ENCODE measurements around the gene ANXA3.

ANXA3 gene

DNA sequence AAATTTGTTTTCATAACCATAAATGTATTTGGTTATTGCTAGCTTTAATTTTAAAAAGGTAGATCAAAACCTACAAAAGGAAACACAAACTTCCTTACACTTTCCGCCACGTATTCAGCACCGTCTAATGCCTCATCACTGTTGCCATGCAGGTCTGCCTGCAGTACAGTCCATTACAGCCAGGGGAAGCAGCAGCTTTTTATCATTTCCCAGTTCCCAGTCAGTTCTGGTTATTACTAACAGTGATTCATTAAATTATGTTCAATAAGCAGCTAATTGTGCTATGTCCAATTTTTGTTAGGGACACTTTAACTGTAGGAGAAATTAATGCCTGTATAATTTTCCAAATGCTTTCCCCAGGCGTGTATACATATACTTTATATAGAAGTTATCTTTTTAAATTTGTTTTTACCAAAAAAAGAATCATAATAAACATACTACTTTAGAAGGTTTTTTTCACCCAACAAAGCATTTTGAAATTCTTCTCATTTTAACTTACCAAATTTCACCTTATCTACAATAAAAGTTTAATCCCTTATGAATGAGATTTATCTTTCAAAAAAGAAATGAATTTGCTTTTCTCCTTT is 93.3 kb downstream of the ANXA3 start:
- peak; percentile 38 for DNase-seq (ENCODE audit: low spot score)

DNA sequence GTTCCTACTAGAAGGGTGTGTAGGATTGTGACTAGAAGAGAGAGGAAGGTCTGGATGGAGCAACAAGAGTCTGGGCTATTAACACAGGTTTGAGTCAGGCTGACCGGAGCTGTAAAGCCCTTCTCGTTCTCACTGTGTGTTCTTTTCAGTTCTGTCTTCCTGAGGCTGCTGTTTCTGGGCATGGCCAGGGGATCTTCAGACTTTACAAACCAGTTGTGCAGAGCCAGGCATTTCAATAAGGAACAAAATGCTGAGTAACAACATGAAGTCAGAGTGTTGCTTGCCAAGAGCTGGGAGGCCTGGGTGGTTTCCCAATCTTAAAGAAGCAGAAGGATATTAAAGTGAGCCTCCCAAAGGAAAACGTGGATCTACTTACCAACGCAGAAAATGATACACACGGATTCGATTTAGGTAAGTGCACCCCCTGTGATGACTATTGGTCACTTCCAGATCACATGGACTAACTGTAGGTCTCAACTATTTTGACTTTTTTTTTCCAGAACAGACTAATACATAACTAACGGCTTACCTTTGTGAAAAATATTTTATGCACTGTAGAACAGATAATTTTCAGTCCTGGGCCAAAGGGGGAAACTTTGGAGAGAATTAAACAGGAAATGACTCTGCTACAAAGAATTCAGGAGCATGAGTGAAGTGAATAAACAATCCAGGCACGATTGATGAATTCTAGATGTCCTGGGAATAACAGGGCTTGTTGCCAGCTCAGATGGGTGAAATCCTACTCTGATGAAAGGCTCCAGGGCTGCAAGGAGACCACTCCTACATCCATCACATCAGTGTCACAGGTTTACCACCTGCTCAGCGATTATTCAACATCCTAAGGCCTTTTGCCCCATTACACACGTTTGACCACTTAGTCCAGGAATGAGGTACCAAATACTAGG is 94.5 kb downstream of the ANXA3 start:
- DNase-seq (ENCODE audit: low spot score): no peak

DNA sequence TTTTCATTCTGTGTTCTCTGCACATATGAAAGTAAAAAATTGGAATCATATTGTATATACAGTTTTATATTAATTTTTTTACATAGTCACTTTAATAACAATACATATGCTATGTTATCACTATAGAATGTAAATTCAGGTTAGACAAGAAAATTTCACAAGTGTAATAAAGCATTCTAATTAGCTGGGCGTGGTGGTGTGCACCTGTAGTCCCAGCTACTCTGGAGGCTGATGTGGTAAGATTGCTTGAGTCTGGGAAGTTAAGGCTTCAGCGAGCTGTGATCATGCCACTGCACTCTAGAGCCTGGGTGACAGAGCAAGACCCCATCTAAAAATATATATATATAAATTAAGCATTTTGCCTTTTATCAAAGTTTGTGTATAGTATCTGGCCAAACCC is 95.7 kb downstream of the ANXA3 start:
- DNase-seq (ENCODE audit: low spot score): no peak

DNA sequence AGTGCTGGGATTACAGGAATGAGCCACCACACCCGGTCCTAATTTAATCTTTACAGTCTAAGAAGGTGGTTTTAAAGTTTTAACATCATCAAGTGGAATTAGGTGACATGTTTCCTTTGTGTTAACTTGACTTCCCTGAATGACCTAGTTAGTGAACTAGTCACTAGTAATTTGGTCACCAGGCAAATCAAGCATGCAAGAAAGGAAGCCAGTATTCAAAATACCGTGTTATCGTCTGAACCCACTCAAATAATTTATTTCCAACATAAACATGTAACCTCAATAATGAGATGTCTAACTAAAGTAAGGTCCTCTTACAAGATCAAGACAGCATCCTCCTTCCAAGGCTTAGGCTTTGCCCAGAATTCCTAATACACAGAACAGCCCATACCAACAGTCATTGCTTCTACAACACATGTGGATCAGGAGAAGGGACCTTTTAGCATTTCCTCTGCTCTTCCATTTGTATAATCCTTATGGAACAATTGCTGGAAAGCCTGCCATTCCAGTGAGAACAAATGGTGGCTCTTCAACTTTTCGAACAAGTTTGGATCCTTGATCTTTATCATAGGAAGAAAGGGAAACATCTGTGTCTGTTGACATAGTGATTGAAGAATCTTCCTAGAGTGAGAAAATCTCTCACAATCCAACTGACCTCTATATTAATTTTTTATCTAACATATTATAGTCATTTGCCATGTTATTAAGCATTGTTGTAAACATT is 97.2 kb downstream of the ANXA3 start:
- no peak for DNase-seq (ENCODE audit: low spot score)

DNA sequence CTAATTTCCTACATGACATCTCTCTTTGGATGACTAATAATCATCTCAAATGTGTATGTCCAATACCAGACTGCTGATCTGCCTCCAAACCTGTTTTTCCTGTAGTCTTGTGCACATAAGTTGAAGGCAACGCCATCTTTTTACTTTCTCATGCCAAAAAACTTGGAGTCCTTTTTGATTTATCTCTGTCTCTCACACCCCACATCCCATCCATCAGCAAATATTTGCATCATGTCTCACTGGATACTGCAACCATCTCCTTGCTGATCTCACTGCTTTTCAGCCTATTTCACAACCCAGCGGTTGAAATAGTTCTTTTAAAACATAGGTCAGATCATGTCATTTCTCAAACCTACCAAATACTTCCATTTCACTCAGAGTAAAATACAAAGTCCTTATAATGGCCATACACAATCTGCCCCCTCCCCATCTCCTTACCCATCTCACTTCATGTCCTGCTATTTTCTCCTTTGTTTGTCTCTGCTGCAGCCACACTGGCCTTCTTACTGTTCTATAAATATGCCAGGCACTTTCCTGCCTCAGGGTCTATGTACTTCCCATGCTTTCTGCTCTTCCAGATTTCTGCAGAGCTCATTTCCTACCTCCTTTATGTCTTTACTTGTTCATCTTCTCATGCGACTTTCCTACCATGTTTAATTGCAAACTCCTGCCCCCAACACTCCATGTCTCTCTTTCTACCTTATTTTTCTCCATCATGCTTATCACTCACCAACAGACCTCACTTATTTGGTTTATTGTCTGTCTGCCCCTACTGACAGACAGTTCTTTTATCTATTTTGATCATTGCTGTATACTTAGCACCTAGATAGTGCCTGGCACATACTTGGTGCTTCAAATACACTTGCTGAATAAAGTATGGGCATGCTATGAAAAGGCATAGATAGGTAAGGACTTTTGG is 98.8 kb downstream of the ANXA3 start:
- DNase-seq (ENCODE audit: low spot score): no peak

DNA sequence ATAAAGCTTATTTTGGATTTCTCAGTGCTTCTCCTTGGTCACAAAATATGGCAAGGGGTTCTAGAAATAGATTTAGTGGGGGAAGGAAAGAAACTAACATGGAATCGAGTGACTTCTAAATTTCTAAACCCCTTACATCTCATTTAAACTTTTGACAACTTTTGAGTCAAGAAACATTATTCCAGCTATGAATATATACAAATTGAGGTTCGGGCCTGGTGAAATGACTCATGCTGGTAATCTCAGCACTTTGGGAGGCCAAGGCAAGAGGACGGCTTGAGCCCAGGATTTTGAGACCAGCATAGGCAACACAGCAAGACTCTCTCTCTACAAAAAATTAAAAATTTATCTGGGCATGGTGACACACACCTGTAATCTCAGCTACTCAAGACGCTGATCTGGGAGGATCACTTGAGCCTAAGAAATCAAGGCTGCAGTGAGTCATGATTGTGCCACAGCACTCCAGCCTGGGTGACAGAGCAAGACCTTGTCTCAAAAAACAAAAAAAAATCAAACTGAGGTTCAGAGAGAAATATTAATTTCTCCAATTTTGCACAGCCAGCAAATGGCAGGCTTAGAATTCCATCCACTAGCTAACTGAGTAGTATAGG is 99.8 kb downstream of the ANXA3 start:
- no peak for DNase-seq (ENCODE audit: low spot score)

DNA sequence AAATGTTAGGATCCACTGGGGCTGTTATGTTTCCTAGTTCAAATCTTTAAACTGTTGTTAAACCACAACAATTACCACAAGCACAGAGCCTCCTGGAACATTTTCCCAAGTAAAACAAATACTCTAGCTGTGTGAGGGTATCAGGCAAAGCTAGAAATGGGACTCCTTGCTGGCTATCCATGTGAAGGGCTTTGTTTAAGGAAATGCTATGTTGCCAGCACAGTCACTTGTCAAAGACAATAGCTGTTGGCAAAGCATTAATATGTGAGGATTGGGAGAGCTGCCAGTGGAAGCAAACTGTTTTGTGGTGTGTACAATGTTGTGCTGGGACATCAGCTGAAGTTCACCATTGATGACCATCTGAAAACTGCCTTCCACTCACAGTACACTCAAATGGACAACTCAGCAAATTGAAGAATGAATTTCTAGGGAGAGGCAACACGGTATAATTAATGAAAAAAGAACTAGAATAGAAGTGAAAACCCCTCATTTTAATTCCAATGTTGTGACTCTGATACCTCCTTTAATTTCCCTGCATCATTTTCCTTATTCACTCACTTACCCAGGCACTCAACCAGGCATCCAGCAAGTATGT is 100.8 kb downstream of the ANXA3 start:
- DNase-seq (ENCODE audit: low spot score): no peak

DNA sequence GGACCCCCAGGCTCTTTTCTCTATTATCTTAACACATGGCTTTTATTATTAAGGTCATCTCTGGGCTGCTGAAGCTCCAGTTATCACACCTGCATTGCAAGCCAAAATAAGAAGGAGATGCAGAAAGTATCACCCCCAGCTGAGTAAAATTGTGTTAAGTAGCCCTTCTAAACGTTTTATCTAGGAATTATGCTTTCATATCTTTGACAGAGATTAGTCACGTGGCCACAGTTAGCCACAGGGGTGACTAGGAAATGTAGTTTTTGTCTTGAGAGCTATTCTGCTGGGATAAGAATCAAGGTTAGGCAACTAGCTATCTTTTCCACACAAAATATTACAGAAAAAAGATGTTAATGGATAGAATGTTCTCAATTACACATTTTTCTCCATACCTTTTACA is 102.1 kb downstream of the ANXA3 start:
- peak; percentile 34 for DNase-seq (ENCODE audit: low spot score)

DNA sequence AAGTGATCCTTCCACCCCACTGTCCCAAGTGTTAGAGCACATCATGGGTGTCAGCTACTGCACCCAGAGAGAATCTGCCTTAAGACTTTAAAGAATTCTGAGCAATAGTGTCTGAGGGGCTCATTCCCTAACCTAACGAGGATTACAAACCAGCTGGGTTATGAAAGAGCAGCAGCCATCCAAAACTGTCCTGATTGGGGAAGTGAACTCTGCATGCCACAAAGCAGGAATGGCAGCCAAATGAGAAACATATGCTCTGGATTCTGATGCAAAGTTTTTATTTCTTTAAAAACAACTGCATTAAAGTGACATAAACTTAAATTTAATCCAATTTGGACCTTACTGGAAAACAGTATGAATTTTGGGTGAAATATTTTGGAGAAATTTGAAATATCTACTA is 103.2 kb downstream of the ANXA3 start:
- DNase-seq (ENCODE audit: low spot score): no peak

DNA sequence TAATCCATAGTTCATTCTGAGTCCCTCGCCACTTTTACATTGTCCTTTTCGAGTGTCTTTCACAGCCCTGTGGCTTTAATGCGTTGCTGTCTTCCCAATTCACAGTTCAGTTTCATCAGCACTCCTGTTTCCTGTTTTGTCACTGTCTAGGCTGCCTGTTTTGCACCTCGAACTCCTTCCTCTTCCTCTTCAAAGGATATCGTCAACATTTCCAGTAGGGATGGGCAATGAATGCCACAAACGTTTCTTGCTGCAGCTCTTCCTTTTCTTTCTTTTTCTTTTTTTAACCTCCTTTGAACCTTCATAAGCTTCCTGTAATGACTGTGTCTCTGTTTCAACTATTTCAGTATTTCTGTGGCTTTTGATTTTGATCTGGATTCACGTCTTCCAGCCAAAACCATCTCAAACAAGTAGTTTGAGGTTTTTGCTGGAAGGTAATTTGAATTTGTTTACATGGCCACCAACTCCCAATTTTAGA is 105.4 kb downstream of the ANXA3 start:
- DNase-seq (ENCODE audit: low spot score): no peak

DNA sequence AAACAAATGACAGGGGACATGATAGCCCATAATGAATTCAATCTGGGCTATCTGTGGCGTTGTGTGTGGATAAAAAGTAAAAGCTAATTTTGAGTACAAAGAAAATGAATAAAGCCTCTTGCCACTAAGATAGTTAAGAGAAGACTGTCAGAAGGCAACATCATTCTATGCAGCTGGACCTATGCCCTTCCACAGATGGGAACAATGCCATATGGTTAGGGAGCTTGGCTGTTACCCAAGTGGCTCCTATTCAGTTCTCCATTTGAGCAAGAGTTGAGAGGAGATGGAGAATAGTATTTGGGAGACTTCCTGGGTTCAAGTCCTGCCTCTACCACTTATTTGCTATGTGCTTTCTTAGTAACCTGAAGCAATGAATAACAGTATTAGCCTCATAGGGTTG is 107.7 kb downstream of the ANXA3 start:
- no peak for DNase-seq (ENCODE audit: low spot score)

DNA sequence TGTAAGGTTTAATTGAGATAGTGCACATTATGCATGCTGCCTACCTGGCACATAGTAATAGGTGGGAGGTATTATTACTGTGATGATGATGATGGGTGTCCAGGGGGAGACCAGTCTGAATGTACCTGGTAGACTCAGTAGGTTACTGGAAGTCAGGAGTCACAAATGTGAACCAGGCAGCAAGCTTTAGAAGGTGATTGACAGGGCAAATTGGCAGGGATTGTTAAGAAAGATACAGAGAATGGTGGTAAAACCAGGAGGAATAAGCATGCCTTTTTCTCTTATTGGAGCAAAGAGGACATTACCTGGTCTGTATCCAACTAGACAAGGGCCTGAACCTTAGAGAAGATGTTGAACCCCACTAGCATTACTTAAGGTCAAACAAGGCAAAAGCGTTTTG is 108.1 kb downstream of the ANXA3 start:
- DNase-seq (ENCODE audit: low spot score): no peak

Small RNAs within 50 kb of the gene (small RNA-seq; reads per million reads assigned to genes)
- gene HIGD1AP13 (0.03 to 0.22 reads per million in 2 experiments), gene RF00019 (0 reads per million in 2 experiments)

All from SK-N-DZ (cell line).